Measurements from ENCODE around the gene TMEM248. TPM values are rescaled to one million over a fixed set of nuclear protein-coding genes. Genes with fewer than 3 reads are reported as not detected.
"Not testable (repeated sequence)": the region's sequence is repeated elsewhere in the genome, so short reads cannot be mapped to it uniquely, and the experiment has no call there.

TMEM248 gene
- total RNA-seq, 4 donors from 2014 or later: 119 to 179 (median 144) TPM

DNA sequence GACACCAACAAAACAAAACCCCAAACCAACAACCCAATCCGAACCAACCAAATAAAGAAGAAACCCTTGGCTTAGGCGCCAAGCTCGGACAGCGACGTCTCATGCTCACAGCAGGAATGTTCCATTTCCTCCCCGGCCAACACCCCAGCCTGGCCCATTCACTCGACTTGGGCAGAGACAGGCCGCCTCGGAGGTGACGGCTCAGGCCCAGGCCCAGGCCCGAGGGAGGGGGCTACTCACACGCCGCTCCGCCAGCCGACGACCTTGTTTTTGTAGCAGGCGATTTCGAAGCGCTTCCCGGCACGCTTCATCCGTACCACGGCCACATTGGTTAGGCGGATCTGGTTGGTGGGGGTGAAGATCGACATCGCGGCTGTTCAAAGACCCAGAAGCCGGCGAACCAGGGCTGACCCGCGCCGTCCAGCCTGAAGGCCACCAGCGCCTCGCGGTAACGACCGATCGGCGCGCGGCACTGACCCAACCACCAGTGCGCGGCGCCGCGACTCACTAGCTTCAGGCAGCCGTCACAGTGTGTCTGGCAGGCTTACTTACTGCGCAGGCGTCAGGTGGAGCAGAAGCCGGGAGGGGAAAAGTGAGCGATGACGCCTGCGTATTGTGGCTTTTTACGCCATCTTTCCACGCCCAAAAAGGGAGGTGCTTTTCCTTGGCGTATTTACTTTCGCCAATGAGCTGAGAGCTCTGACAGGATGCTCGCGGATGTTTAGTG is 74.2 kb downstream of the TMEM248 start, which contains the start of gene SBDS:
TSS of gene SBDS (minus strand) at position 537 of the 727 bp plus-strand sequence. CDS start at position 368, 169 bp downstream.
- H3K4me1 ChIP-seq; H3K27me3 ChIP-seq; intact Hi-C loops (cut with DNase I); H3K9me3 ChIP-seq: not testable (repeated sequence)
- DNase-seq: peak; percentile 96
- Histone ChIP-seq H3K36me3 (peaks cover 29 to 33% of the 10 kb centered on the region in 2 donors), H3K4me3 (replicated peaks in 1 of 3) (peak within 1 kb of the TSS; percentile 61 to 92 (median 62)), H3K27ac (peak within 1 kb of the TSS; percentile 93 to 98 (median 95))
- peak; percentile 97 to 99 for TF ChIP-seq POLR2A (IDR thresholded peaks at IDR 0.05)
- WGBS, 2 donors: 0% methylated on average over 17 to 27 of the region's 59 CpGs

GRCh38 chr7:66996444-66997191 is 75.6 kb downstream of the TMEM248 start, which contains the start of gene TYW1:
TYW1 (plus strand) TSS chr7:66996833; CDS start chr7:66996979, 146 bp downstream.
- DNase-seq: peak; percentile 99
- intact Hi-C loops (cut with DNase I): not testable (repeated sequence)
- 0% methylated on average over 23 to 29 of the region's 44 CpGs for WGBS, 2 donors

GRCh38 chr7:67000601-67001258 is 79.7 kb downstream of the TMEM248 start:
- H3K36me3 ChIP-seq; H3K9me3 ChIP-seq; H3K4me1 ChIP-seq; H3K27me3 ChIP-seq; DNase-seq; H3K27ac ChIP-seq; H3K4me3 ChIP-seq (replicated peaks in 1 of 3); intact Hi-C loops (cut with DNase I): not testable (repeated sequence)
- 43 to 51% methylated on average over 4 to 5 of the region's 5 CpGs for WGBS, 2 donors
- TF ChIP-seq, protein P1, sequence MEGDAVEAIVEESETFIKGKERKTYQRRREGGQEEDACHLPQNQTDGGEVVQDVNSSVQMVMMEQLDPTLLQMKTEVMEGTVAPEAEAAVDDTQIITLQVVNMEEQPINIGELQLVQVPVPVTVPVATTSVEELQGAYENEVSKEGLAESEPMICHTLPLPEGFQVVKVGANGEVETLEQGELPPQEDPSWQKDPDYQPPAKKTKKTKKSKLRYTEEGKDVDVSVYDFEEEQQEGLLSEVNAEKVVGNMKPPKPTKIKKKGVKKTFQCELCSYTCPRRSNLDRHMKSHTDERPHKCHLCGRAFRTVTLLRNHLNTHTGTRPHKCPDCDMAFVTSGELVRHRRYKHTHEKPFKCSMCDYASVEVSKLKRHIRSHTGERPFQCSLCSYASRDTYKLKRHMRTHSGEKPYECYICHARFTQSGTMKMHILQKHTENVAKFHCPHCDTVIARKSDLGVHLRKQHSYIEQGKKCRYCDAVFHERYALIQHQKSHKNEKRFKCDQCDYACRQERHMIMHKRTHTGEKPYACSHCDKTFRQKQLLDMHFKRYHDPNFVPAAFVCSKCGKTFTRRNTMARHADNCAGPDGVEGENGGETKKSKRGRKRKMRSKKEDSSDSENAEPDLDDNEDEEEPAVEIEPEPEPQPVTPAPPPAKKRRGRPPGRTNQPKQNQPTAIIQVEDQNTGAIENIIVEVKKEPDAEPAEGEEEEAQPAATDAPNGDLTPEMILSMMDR (IDR thresholded peaks at IDR 0.05): peak in 3 of 6 experiments; percentile 16 to 40 (median 26)

More at GRCh38 chr7:66996444-66997191, 75.6 kb downstream of the TMEM248 start, which contains the start of gene TYW1:
- H3K4me1 ChIP-seq, H3K27me3 ChIP-seq, H3K9me3 ChIP-seq: not testable (repeated sequence)
- Histone ChIP-seq H3K4me3 (replicated peaks in 1 of 3) (peak within 1 kb of the TSS; percentile 49 to 75 (median 65)), H3K36me3 (peaks cover 20 to 21% of the 10 kb centered on the region in 2 donors), H3K27ac (peak within 1 kb of the TSS; percentile 76 to 84 (median 82))
- peak; percentile 36 to 82 for TF ChIP-seq POLR2A (IDR thresholded peaks at IDR 0.05)

GRCh38 chr7:67004145-67004544 is 83.1 kb downstream of the TMEM248 start:
- H3K36me3 ChIP-seq; intact Hi-C loops (cut with DNase I); H3K27me3 ChIP-seq; H3K27ac ChIP-seq; DNase-seq; H3K9me3 ChIP-seq; H3K4me1 ChIP-seq; H3K4me3 ChIP-seq (replicated peaks in 1 of 3): not testable (repeated sequence)
- 83 to 85% methylated on average over 2 of the region's 2 CpGs for WGBS, 2 donors

- Histone ChIP-seq H3K27ac (no peak overlapping the region), H3K36me3 (peaks cover 0 to 9% of the 10 kb centered on the region in 2 donors), H3K4me3 (replicated peaks in 1 of 3) (no peak overlapping the region), H3K27me3 (no peaks in the 10 kb centered on the region), H3K4me1 (no peaks in the 10 kb centered on the region), H3K9me3 (no peaks in the 10 kb centered on the region)
- DNase-seq: no peak
- intact Hi-C loops (cut with DNase I): no loop called here
- WGBS, 2 donors: 94% methylated on average over 2 of the region's 2 CpGs
- TF ChIP-seq, protein P1 (IDR thresholded peaks at IDR 0.05): no peak
- no peak for TF ChIP-seq POLR2A (IDR thresholded peaks at IDR 0.05)
Measured at GRCh38 chr7:67006965-67007364, 85.9 kb downstream of the TMEM248 start.

Small RNA genes within 50 kb of the gene (small RNA-seq; reads per million reads assigned to genes)
- not detected for gene RF00017
- not detected for gene RN7SL43P
- gene RNU6-1254P: not detected

Other genes with a start within 250 kb of the TMEM248 start
- 10 to 100 TPM; 31.0 to 55.1 (median 47.9) TPM for gene RABGEF1, start 180.5 kb upstream of the TMEM248 start, total RNA-seq
- gene SBDS, start 74.4 kb downstream of the TMEM248 start, total RNA-seq: 100 to 1,000 TPM in 2 of 4 donors, 10 to 100 TPM in 2; 91.7 to 157 (median 115) TPM
- 10 to 100 TPM; 19.3 to 75.6 (median 38.6) TPM for gene TYW1, start 75.6 kb downstream of the TMEM248 start, total RNA-seq